Measurements from ENCODE around the gene ZDHHC14. TPM values are rescaled to one million over a fixed set of nuclear protein-coding genes. Genes with fewer than 3 reads are reported as not detected.
"Not testable (repeated sequence)": the region's sequence is repeated elsewhere in the genome, so short reads cannot be mapped to it uniquely, and the experiment has no call there.

The ZDHHC14 gene
- total RNA-seq, 1 donor from 2014 or later, result 6.5 TPM

- not testable (repeated sequence) for DNase-seq
Observed at GRCh38 chr6:157691621-157692020, 310.6 kb downstream of the ZDHHC14 start.

GRCh38 chr6:157693867-157694266 is 312.9 kb downstream of the ZDHHC14 start:
- no peak for DNase-seq

- DNase-seq, result no peak
Observed at GRCh38 chr6:157695301-157696040, 314.5 kb downstream of the ZDHHC14 start.

GRCh38 chr6:157699777-157700636 is 319.0 kb downstream of the ZDHHC14 start:
- DNase-seq, result no peak

- not testable (repeated sequence) for DNase-seq
Observed at GRCh38 chr6:157706351-157706750, 325.4 kb downstream of the ZDHHC14 start.

- no peak for DNase-seq
Observed at GRCh38 chr6:157706883-157707282, 325.9 kb downstream of the ZDHHC14 start.

GRCh38 chr6:157707576-157707975 is 326.6 kb downstream of the ZDHHC14 start:
- DNase-seq, result no peak

DNA sequence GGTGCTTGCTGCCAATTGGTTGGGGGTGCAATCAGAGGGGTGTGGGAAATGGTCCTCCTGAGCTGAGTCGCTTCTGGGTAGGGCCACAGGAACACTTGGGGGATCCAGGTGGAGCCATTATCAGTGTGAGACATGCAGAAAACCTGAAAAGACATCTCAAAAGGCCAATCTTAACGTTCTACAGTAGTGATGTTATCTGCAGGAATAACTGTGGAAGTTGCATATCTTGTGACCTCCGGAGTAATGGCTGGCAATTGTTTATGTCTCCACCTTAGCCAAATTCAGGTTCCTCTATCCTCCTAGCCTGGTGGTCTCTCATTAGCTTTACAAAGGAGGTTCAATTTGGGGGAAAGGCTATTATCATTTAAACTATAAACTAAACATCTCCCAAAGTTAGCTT is 327.2 kb downstream of the ZDHHC14 start:
- DNase-seq, result no peak

GRCh38 chr6:157708933-157709332 is 327.9 kb downstream of the ZDHHC14 start:
- DNase-seq, result no peak

- no peak for DNase-seq
Observed at GRCh38 chr6:157709555-157709954, 328.6 kb downstream of the ZDHHC14 start.

GRCh38 chr6:157710604-157711003 is 329.6 kb downstream of the ZDHHC14 start:
- DNase-seq, result no peak

- no peak for DNase-seq
Observed at GRCh38 chr6:157711060-157711459, 330.1 kb downstream of the ZDHHC14 start.

DNA sequence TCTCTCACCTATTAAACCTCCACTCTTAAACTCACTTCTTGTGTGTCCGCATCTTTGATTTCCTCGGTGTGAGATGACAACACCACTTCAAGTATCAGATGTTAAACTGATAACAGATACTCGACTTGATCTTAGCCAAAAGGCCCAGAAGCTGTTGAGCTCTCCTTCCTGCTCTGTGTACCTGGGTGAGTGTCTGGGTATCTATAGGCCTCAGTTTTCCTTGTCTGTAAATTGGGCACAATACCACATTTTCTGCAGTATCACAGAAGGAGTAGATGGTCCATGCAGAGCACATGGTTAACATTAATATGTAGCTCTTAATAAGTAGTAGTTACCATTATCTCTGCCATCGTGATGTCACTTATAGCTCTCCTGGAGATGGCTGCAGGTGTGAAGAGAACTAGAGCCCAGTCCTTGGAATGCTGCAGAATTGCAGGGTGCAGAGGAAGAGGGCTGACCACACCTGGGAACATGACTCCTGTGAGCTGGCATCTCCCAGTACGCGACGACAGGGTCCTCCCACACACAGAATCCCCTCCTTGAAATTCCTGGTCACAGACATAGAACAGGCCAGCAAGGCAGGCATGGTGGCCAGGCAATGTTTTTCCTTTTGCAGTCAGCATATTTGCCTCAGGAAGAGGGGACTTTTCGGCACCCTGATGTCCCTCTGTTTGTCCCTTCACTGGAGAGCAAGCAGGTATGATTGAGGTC is 331.8 kb downstream of the ZDHHC14 start:
- DNase-seq, result no peak

GRCh38 chr6:157713451-157714152 is 332.6 kb downstream of the ZDHHC14 start:
- DNase-seq, result no peak

DNA sequence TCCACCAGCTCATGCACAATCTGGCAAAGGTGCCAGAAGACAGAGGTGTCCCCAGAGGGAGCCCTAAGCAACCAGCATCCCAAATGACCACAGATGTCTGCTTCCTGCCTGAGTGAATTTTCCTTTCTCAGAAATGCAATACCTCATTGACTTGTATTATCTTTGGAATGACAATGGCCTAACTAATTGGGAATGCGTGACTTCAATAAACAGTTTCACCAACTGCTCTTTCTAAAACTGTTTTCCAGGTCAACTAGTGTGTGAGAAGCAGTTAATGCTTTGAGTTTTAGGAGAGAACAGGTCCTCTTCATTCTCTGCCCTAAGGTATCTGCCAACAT is 333.1 kb downstream of the ZDHHC14 start:
- DNase-seq, result peak; percentile 48

- DNase-seq, result peak; percentile 74
Observed at GRCh38 chr6:157715728-157716164, 334.8 kb downstream of the ZDHHC14 start.

DNA sequence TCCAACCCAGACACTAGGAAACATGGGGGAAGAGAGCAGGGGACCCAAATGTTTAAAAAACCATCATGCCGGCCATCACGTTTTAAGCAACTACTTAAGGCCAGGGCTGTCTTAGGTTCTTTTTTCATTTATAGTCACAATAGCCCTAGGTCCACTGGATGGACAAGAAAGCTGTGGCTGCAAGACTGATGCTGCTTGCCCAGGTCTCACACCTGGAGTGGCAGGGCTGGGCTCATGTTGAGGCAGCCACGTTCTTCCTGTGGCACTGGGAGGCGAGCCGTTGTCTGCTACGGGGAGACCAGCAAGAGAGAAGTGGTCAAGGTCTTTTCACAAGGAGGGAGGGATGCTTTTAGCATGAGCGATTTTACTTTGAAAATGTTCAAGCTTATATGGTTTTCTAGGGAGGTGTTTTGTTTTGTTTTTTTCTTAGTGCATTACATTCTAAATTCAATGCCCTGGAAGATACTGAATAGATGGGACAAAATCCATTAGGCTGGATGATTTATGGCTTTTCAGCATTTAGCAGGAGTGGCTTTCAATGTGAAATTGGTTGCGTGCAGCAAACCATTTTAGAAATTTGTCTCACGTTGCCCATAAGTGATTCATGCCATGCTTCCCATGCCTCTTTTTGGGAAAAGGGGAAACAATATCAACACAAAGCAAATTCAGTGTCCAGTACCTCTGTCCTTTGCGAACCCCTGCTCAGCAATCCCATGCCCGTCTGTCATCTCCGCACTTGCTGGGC is 335.4 kb downstream of the ZDHHC14 start:
- no peak for DNase-seq

- DNase-seq, result no peak
Observed at GRCh38 chr6:157717340-157717748, 336.4 kb downstream of the ZDHHC14 start.

DNA sequence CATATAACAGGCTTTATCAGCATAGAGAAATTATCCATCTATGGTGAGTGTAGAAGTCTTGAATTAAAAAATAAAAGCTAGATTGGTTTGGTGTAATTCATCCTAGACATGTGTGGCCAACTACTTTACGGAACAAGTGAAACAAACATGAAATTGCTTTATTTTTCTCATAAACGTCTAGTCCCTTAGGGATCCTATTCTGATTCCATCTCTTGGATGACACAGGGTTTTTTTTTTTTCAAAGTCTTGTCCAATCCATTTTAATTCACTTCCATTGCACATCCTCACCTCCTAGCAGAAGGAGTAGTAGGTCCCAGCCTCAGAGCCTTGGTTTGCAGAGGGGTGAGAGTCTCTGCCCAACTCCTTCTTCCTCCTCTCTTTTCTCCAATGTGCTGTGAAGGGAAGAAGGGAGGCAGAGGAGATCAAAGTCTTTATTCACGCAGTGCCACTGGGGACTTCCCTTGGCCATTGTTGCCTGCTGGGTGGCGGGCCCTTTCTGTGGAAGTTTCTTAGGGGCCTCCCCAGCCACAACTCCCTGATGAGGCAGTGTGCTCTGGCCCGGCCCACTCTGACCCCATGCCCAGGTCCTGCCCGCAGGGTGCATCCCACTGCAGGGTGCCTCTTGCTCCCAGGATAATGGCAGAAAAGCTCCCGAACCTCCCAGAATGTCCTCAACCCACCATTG is 337.7 kb downstream of the ZDHHC14 start:
- no peak for DNase-seq

GRCh38 chr6:157720964-157721363 is 340.0 kb downstream of the ZDHHC14 start:
- not testable (repeated sequence) for DNase-seq

DNA sequence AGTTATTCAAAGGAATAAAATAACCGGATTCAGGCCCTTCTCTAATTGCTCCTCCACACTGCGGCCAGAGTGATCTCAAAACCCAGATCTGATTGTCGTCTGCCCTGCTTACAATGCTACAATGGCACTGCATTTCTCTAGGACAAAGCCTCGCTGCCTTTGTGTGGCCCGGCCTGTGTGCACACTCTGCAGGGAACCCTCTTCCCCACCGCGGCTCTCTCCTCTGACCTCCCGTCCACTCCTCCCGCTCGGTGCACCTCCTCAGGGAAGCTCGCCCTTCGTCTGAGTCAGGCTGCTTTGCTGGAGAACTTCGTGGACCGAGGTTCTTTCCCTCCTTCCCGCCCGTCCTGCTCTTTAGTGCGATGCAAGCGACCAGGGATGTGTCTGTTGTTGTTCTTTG is 340.4 kb downstream of the ZDHHC14 start:
- no peak for DNase-seq

All from tongue (tissue), 2 donors.